Vein endothelial cell (primary cell): ENCODE results near the gene RAC3. TPM values are rescaled to one million over a fixed set of nuclear protein-coding genes. Genes with fewer than 3 reads are reported as not detected.

Experiments used
- total RNA-seq: library from RNA; depleted of rRNA; stranded (reverse); fragments of >200 nt; gene quantifications from 2 replicates; pipeline ENCODE4 v1.2.3, GENCODE V29; 2012

RAC3 gene
- 17.0 and 36.3 TPM in 2 replicates for total RNA-seq

DNA sequence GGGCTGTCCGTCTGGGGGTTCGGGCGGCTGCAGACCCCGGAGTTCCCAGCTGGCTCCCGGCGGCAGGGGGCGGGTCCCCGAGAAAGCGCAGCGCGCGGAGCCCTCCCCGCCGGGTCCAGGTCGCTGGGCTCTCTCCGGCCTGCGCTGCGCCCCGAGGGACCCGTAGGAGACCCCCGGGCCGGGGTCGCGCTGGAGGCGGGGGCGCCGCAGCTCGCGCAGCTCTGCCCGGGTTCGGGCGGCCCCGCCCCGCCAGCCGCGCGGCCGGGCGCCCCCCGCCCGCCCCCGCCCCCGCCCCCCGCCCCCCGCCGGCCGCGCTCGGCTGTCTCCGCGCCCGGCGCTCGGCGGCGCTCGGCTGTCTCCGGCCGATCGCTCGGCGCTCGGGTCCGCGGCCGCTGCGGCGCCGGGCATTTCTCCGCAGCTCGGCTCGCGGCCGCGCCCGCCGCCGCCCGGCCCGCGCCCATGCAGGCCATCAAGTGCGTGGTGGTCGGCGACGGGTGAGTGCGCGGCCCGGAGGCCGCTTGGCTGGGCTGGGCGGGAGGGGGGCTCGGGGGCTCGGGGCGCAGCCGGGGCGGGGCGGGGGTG is at the start of gene RAC3:
Gene RAC3 (plus strand): TSS at position 376 of the 582 bp plus-strand sequence. CDS start 84 bp downstream, at position 460.

GRCh38 chr17:82022310-82022980 is 9.0 kb upstream of the RAC3 start, which contains the start of gene CENPX:
Gene CENPX, minus strand, starts transcription at chr17:82022878. Its CDS starts 17 bp downstream, at chr17:82022861.

GRCh38 chr17:82022981-82023446 is 8.5 kb upstream of the RAC3 start, which contains the start of gene LRRC45:
Gene LRRC45, plus strand, starts transcription at chr17:82023305. Its CDS starts 339 bp downstream, at chr17:82023644.

GRCh38 chr17:82037092-82037888 is 5.8 kb downstream of the RAC3 start, which contains the start of gene DCXR:
Gene DCXR, minus strand, starts transcription at chr17:82037697. Its CDS starts 15 bp downstream, at chr17:82037682.

DNA sequence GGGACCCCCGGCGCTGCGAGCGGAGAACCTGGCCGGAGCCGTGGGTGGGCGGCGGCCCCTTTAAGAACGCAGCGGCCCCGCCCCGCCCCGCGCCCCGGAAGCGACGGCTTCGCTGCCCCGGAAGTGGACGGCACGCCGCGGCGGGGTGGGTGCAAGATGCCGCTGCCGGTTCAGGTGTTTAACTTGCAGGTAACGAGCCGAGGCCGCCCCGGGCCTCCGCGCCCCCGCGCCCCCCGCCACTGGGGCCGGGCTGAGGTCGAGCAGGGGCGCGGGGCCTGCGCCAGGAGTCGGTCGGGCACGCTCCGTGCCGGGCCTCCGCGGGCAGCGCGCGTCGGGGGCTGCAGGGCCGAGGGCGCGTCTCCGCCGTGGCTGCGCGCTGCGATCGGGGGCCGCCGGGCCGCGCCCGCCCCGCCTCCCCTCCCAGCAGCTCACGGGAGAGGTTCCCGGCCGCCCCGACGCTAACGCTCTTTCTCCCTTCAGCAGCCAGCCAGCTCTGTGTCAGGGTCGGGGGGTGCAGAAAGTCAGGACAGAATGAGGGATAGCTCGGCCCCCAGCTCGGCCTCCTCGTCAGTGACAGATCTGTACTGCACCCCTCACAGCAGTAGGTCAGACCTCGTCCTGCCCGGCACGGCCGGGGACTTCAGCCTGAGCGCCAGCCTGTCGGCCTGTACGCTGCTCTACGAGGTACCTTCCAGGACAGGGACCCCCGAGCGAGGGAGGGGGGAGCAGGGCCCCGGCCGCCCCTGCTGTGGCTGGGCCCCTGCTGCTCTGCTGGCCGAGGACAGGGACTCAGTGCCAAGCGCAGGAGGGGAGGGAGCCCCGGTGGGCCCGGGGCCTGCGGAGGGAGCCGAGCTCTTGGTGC is 20.5 kb downstream of the RAC3 start, which contains the start of the genes GPS1 and RFNG:
Gene GPS1 (plus strand): TSS at position 123 of the 862 bp plus-strand sequence. CDS start 34 bp downstream, at position 157.
Gene RFNG (minus strand): TSS at position 36 of the 862 bp plus-strand sequence. CDS start 45 bp downstream, outside the sequence.

GRCh38 chr17:82065638-82066303 is 34.3 kb downstream of the RAC3 start, which contains the start of gene DUS1L:
Gene DUS1L, minus strand, starts transcription at chr17:82065804. Its CDS starts 745 bp downstream, at chr17:82065059.

Other genes with a start within 250 kb of the RAC3 start
- gene GCGR, start 227.5 kb upstream of the RAC3 start, total RNA-seq = not detected in 2 replicates
- 91.2 and 156 TPM in 2 replicates for gene MCRIP1, start 198.4 kb upstream of the RAC3 start, total RNA-seq
- gene PPP1R27, start 196.6 kb upstream of the RAC3 start, total RNA-seq = not detected in 2 replicates
- gene P4HB, start 171.1 kb upstream of the RAC3 start, total RNA-seq = 991 and 1,042 TPM in 2 replicates
- 215 and 257 TPM in 2 replicates for gene ARHGDIA, start 160.3 kb upstream of the RAC3 start, total RNA-seq
- gene ALYREF, start 140.1 kb upstream of the RAC3 start, total RNA-seq = 155 and 174 TPM in 2 replicates
- gene ANAPC11, start 140.0 kb upstream of the RAC3 start, total RNA-seq = 106 and 139 TPM in 2 replicates
- 0.65 TPM in 1 of 2 replicates, not detected in the other for gene NPB, start 129.4 kb upstream of the RAC3 start, total RNA-seq
- gene PCYT2, start 120.3 kb upstream of the RAC3 start, total RNA-seq = 26.5 and 45.9 TPM in 2 replicates
- gene SIRT7, start 113.5 kb upstream of the RAC3 start, total RNA-seq = 16.0 and 18.0 TPM in 2 replicates
- 21.9 and 24.7 TPM in 2 replicates for gene MAFG, start 103.9 kb upstream of the RAC3 start, total RNA-seq
- gene PYCR1, start 94.4 kb upstream of the RAC3 start, total RNA-seq = 90.8 and 128 TPM in 2 replicates
- not detected in 2 replicates for gene MYADML2, start 84.4 kb upstream of the RAC3 start, total RNA-seq
- under 0.01 and 0.76 TPM in 2 replicates for gene NOTUM, start 70.5 kb upstream of the RAC3 start, total RNA-seq
- gene ASPSCR1, start 54.0 kb upstream of the RAC3 start, total RNA-seq = 21.7 and 31.4 TPM in 2 replicates
- gene CENPX, start 8.8 kb upstream of the RAC3 start, total RNA-seq = 33.0 and 45.1 TPM in 2 replicates
- gene LRRC45, start 8.4 kb upstream of the RAC3 start, total RNA-seq = 13.9 and 17.3 TPM in 2 replicates
- 40.1 and 43.4 TPM in 2 replicates for gene DCXR, start 6.0 kb downstream of the RAC3 start, total RNA-seq
- 22.4 and 45.7 TPM in 2 replicates for gene RFNG, start 20.1 kb downstream of the RAC3 start, total RNA-seq
- 116 and 131 TPM in 2 replicates for gene GPS1, start 20.2 kb downstream of the RAC3 start, total RNA-seq
- 63.3 and 68.3 TPM in 2 replicates for gene DUS1L, start 34.1 kb downstream of the RAC3 start, total RNA-seq
- 92.1 and 158 TPM in 2 replicates for gene FASN, start 66.6 kb downstream of the RAC3 start, total RNA-seq
- 12.1 and 14.3 TPM in 2 replicates for gene CCDC57, start 181.2 kb downstream of the RAC3 start, total RNA-seq
- gene SLC16A3, start 197.4 kb downstream of the RAC3 start, total RNA-seq = 121 and 194 TPM in 2 replicates
- gene CSNK1D, start 242.0 kb downstream of the RAC3 start, total RNA-seq = 81.9 and 85.3 TPM in 2 replicates